B cell (primary cell): Measurements from ENCODE around the gene ERP44. TPM values are rescaled to one million over a fixed set of nuclear protein-coding genes. Genes with fewer than 3 reads are reported as not detected.
A peak's percentile ranks its signal among the peaks of the same experiment; 100 is the strongest.
"Not testable (repeated sequence)": the region's sequence is repeated elsewhere in the genome, so short reads cannot be mapped to it uniquely, and the experiment has no call there.

Experiments used
- ATAC-seq: fragments of 200-7000 bp; cut with Tn5 transposase; one replicate; pipeline ENCODE4 v1.10.0; 2021; ENCODE audit warnings: low read depth, mild to moderate bottlenecking, moderate number of reproducible peaks, moderate library complexity
- CTCF ChIA-PET: fragments of 350-600 bp; sonication (Branson Sonifier 250); formaldehyde crosslinking; loops from one replicate; lab custom pipeline; 2021; ENCODE audit warnings: antibody characterized with exemption, inconsistent platforms; lab: Charles Lee
- POLR2A ChIA-PET: fragments of 350-600 bp; sonication (Branson Sonifier 250); formaldehyde crosslinking; loops from one replicate; lab custom pipeline; 2021; ENCODE audit warnings: antibody characterized with exemption; lab: Charles Lee
- DNase-seq: peaks from one replicate; pipeline ENCODE4 v3.0.0; 2013
- H2AFZ ChIP-seq: 2 replicates; pipeline ENCODE4 v1.6.1; 2012; ENCODE audit warnings: mild to moderate bottlenecking, low read depth, low read length; ENCODE audit not compliant: insufficient read depth, poor library complexity, severe bottlenecking
- H3K27ac ChIP-seq, 2 donors: 1 replicate in 1 of 2; 2 replicates in 1 of 2; pipeline ENCODE4 v1.5.1; 2012 to 2013; ENCODE audit warnings: low read length in 2 of 2, mild to moderate bottlenecking in 2 of 2, moderate library complexity in 1 of 2
- H3K27me3 ChIP-seq, 4 experiments: fragments of 200-600 bp in 1 of 4; sonication (generic) in 1 of 4; replicated peaks in 1 of 4; 1 replicate in 2 of 4; 2 replicates in 2 of 4; pipeline versions ENCODE4 v1.6.1 to v1.7.0; 2013 to 2016; ENCODE audit warnings: low read length in 3 of 4, mild to moderate bottlenecking in 2 of 4, mixed read lengths in 1 of 4, moderate library complexity in 1 of 4; ENCODE audit not compliant: insufficient read depth in 4 of 4, control insufficient read depth in 3 of 4; ENCODE audit errors: control extremely low read depth in 1 of 4
- H3K36me3 ChIP-seq, 2 experiments: replicated peaks in 1 of 2; 1 replicate in 1 of 2; 2 replicates in 1 of 2; pipeline versions ENCODE4 v1.6.1 to v1.7.1; 2013; ENCODE audit warnings: low read length in 1 of 2; ENCODE audit not compliant: insufficient read depth in 2 of 2, control insufficient read depth in 1 of 2; ENCODE audit errors: control extremely low read depth in 1 of 2, extremely low read depth in 1 of 2
- H3K4me1 ChIP-seq, 2 donors: fragments of 200-600 bp in 1 of 2; sonication (generic) in 1 of 2; 1 replicate in 1 of 2; 2 replicates in 1 of 2; pipeline versions ENCODE4 v1.5.1 to v1.6.1; 2013 to 2017; ENCODE audit warnings: low read length in 2 of 2; ENCODE audit not compliant: control insufficient read depth in 2 of 2, insufficient read depth in 2 of 2
- H3K4me2 ChIP-seq: replicated peaks from 2 replicates; pipeline ENCODE3; 2012; ENCODE audit warnings: mild to moderate bottlenecking, low read depth, low read length; ENCODE audit not compliant: poor library complexity, severe bottlenecking
- H3K4me3 ChIP-seq, 5 experiments: fragments of 200-600 bp in 1 of 5; sonication (generic) in 1 of 5; 1 replicate in 3 of 5; 2 replicates in 2 of 5; pipeline versions ENCODE4 v1.5.1 to v1.7.0; 2011 to 2016; ENCODE audit warnings: low read length in 4 of 5, mild to moderate bottlenecking in 4 of 5, low read depth in 2 of 5, control low read depth in 1 of 5, moderate library complexity in 1 of 5; ENCODE audit not compliant: insufficient read depth in 1 of 5; ENCODE audit errors: control extremely low read depth in 1 of 5, extremely low read depth in 1 of 5
- H3K79me2 ChIP-seq: fragments of 200-600 bp; sonication (generic); one replicate; pipeline ENCODE4 v1.6.0; 2016; ENCODE audit warnings: low read length; ENCODE audit not compliant: control insufficient read depth, insufficient read depth
- H3K9ac ChIP-seq: fragments of 200-600 bp; sonication (generic); 2 replicates; pipeline ENCODE4 v1.6.1; 2017; ENCODE audit warnings: mild to moderate bottlenecking, low read length, moderate library complexity
- H3K9me3 ChIP-seq, 3 donors: one replicate each; pipeline versions ENCODE4 v1.6.1 to v1.7.1; 2013; ENCODE audit warnings: low read length in 2 of 3; ENCODE audit not compliant: control insufficient read depth in 2 of 3, insufficient read depth in 1 of 3; ENCODE audit errors: control extremely low read depth in 1 of 3
- H4K20me1 ChIP-seq: 2 replicates; pipeline ENCODE4 v1.6.0; 2012; ENCODE audit warnings: mild to moderate bottlenecking, low read length; ENCODE audit not compliant: insufficient read depth, control insufficient read depth, poor library complexity, severe bottlenecking
- H3K27ac Mint-ChIP-seq: one replicate; pipeline ENCODE4 v1.8.0; 2021; ENCODE audit warnings: mixed read lengths
- H3K27me3 Mint-ChIP-seq: one replicate; pipeline ENCODE4 v1.8.0; 2021; ENCODE audit warnings: mixed read lengths
- H3K4me1 Mint-ChIP-seq: one replicate; pipeline ENCODE4 v1.8.0; 2021; ENCODE audit warnings: mixed read lengths
- H3K4me3 Mint-ChIP-seq: one replicate; pipeline ENCODE4 v1.8.0; 2021; ENCODE audit warnings: mixed read lengths
- H3K9me3 Mint-ChIP-seq: one replicate; pipeline ENCODE4 v1.8.0; 2022; ENCODE audit warnings: mixed read lengths; ENCODE audit not compliant: insufficient read depth
- EZH2 ChIP-seq: IDR thresholded peaks from 2 replicates; pipeline ENCODE4 v1.6.1; 2012; ENCODE audit warnings: borderline replicate concordance, low read depth, mild to moderate bottlenecking, moderate library complexity, low read length; ENCODE audit not compliant: insufficient read depth, poor library complexity, severe bottlenecking
- WGBS: methylation state at CpG from one replicate; pipeline ENCODE4 v1.1.5; 2013; ENCODE audit warnings: missing lambda C conversion rate; ENCODE audit not compliant: insufficient coverage; 5-methylcytosine and 5-hydroxymethylcytosine counted together
- intact Hi-C: fragments of 100-400 bp; cut with micrococcal nuclease; formaldehyde crosslinking; loops from one replicate; pipeline ENCODE4 v1.10.0; 2022
- polyA plus RNA-seq: library from polyadenylated mRNA; depleted of rRNA; stranded (reverse); fragments of >200 nt; gene quantifications from 2 replicates; pipeline ENCODE4 v1.2.3, GENCODE V29; 2012
- total RNA-seq, 2 donors: library from RNA; stranded (reverse); fragments of 120-200 nt in 1 of 2; gene quantifications; 1 replicate in 1 of 2; 2 replicates in 1 of 2; pipeline versions ENCODE4 v1.2.3 to v1.2.4, GENCODE V29; 2013 to 2022
- TF ChIP-seq, protein P1 (sequence below): fragments of 200-600 bp; IDR thresholded peaks from one replicate; pipeline ENCODE4 v1.8.0; 2022; ENCODE audit warnings: antibody characterized with exemption, mild to moderate bottlenecking

Gene ERP44
- total and polyA plus RNA-seq, 2 donors (not counting 1 experiment from before 2014, with no cell fraction given) = 10.5 to 18.4 TPM

DNA sequence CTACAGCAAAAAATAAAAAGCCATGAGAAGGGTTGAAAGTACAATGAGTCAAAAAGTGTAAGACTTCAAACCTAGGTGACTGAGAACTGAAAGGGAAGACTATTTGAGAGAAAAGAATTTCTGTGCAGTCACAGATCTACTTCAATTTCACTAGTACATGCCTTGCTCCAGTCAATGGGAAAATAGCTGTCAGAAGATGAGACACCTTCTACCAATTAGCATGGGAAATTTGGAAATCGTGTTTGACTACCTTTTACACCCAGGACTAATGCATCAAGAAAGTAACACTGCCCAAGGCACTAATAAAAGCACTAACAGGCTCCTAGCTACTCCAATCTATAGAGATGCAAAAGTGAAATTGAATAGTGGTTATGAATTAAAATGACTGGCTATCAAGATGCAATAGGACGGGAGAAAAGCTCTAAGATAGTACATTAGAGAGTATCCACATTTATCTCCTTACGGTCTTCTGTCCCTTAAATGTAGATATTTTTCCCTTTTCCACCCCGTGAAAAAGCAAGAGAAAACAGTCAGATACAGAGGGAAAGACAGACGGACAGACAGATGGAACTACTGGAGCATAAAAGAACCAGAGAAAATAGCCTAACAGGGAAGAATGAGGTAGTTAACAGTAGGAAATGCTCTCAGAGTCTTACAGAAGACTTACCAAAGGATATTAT, 15.2 kb downstream of the ERP44 start:
- Histone ChIP-seq H3K9ac (peak overlapping the region; percentile 65), H3K9me3 (no peaks in the 10 kb centered on the region), H3K27me3 (no peaks in the 10 kb centered on the region), H3K4me1 (peaks cover 57 to 80% of the 10 kb centered on the region in 2 donors), H3K4me2 (peak overlapping the region; percentile 74), H4K20me1 (no peaks in the 10 kb centered on the region), H3K36me3 (no peaks in the 10 kb centered on the region), H3K27ac (peak overlapping the region; percentile 80 to 86), H3K79me2 (peaks cover 98% of the 10 kb centered on the region), H3K4me3 (peak overlapping the region; percentile 22 to 68 (median 55)), H2AFZ (peak overlapping the region; percentile 31)
- H3K4me1 Mint-ChIP-seq = peaks cover 85% of the 10 kb centered on the region
- H3K4me3 Mint-ChIP-seq = peak overlapping the region; percentile 90
- DNase-seq (peak; percentile 59), ATAC-seq (peak; percentile 35)
- CTCF ChIA-PET = interaction anchor here (0.9 to 1.5 kb wide), 2 partner anchors 10 to 103 kb away, joined by 3 to 7 read pairs; no protein-coding TSS in a partner anchor
- TF ChIP-seq, protein P1, sequence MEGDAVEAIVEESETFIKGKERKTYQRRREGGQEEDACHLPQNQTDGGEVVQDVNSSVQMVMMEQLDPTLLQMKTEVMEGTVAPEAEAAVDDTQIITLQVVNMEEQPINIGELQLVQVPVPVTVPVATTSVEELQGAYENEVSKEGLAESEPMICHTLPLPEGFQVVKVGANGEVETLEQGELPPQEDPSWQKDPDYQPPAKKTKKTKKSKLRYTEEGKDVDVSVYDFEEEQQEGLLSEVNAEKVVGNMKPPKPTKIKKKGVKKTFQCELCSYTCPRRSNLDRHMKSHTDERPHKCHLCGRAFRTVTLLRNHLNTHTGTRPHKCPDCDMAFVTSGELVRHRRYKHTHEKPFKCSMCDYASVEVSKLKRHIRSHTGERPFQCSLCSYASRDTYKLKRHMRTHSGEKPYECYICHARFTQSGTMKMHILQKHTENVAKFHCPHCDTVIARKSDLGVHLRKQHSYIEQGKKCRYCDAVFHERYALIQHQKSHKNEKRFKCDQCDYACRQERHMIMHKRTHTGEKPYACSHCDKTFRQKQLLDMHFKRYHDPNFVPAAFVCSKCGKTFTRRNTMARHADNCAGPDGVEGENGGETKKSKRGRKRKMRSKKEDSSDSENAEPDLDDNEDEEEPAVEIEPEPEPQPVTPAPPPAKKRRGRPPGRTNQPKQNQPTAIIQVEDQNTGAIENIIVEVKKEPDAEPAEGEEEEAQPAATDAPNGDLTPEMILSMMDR = no peak
- TF ChIP-seq EZH2 = no peak
- no CpG with 5 or more reads among the region's 5 CpGs for WGBS
- intact Hi-C loops = loop anchor here (1.0 to 10.0 kb wide), 4 partner anchors 16 to 899 kb away; partner anchors contain the start of gene INVS
- POLR2A ChIA-PET = no interaction called here
- no peaks in the 10 kb centered on the region for H3K9me3 Mint-ChIP-seq
- no peaks in the 10 kb centered on the region for H3K27me3 Mint-ChIP-seq
- peak overlapping the region; percentile 93 for H3K27ac Mint-ChIP-seq

- Mint-ChIP-seq H3K4me3 (peak overlapping the region; percentile 90), H3K27ac (peak overlapping the region; percentile 93), H3K27me3 (no peaks in the 10 kb centered on the region), H3K9me3 (no peaks in the 10 kb centered on the region), H3K4me1 (peaks cover 81% of the 10 kb centered on the region)
- H4K20me1 ChIP-seq = no peaks in the 10 kb centered on the region
- DNase-seq (no peak), ATAC-seq (no peak)
- H3K27me3 ChIP-seq = no peaks in the 10 kb centered on the region
- peaks cover 98% of the 10 kb centered on the region for H3K79me2 ChIP-seq
- peak overlapping the region; percentile 74 for H3K4me2 ChIP-seq
- H3K4me3 ChIP-seq = no peak overlapping the region
- POLR2A ChIA-PET = no interaction called here
- H3K36me3 ChIP-seq = no peaks in the 10 kb centered on the region
- H2AFZ ChIP-seq = no peak overlapping the region
- intact Hi-C loops = loop anchor here (10.0 kb wide), 1 partner anchor 898 kb away; no protein-coding TSS in a partner anchor
- no peaks in the 10 kb centered on the region for H3K9me3 ChIP-seq
- H3K27ac ChIP-seq = peak overlapping the region; percentile 80 to 86
- H3K4me1 ChIP-seq = peaks cover 60 to 79% of the 10 kb centered on the region in 2 donors
- CTCF ChIA-PET = interaction anchor here (0.9 kb wide), 1 partner anchor 102 kb away, joined by 3 read pairs; no protein-coding TSS in a partner anchor
- TF ChIP-seq, protein P1 = no peak
- TF ChIP-seq EZH2 = no peak
- no peak overlapping the region for H3K9ac ChIP-seq
Measured at GRCh38 chr9:100082782-100083181, 16.0 kb downstream of the ERP44 start.

DNA sequence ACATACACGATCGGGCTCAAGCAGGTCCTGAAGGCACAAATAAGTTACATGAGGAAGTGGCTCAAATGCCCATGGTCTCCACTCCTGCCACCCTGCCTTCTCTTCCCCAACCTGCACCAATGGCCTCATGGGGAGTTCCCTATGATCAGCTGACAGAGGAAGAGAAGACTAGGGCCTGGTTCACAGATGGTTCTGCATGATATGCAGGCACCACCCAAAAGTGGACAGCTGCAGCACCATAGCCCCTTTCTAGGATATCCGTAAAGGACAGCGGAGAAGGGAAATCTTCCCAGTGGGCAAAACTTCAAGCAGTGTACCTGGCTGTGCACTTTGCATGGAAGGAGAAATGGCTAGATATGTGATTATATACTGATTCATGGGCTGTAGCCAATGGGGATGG, 22.5 kb downstream of the ERP44 start:
- H3K27ac Mint-ChIP-seq, H3K4me3 ChIP-seq, H3K9me3 Mint-ChIP-seq, CTCF ChIA-PET, H3K4me2 ChIP-seq, H3K27ac ChIP-seq, H3K4me3 Mint-ChIP-seq, H3K9me3 ChIP-seq, H3K27me3 Mint-ChIP-seq, DNase-seq, ATAC-seq, POLR2A ChIA-PET, H3K27me3 ChIP-seq, H3K9ac ChIP-seq, intact Hi-C loops, H2AFZ ChIP-seq: not testable (repeated sequence)
- H3K36me3 ChIP-seq = peaks cover 0 to 12% of the 10 kb centered on the region in 2 experiments
- peaks cover 16% of the 10 kb centered on the region for H4K20me1 ChIP-seq
- peaks cover 39 to 48% of the 10 kb centered on the region in 2 donors for H3K4me1 ChIP-seq
- WGBS = 94% methylated on average over 4 of the region's 4 CpGs
- H3K79me2 ChIP-seq = peaks cover 99% of the 10 kb centered on the region
- peaks cover 62% of the 10 kb centered on the region for H3K4me1 Mint-ChIP-seq
